GM12864 (cell line): ENCODE data around the gene AEBP2.

Source experiments
- DNase-seq: peaks from one replicate; pipeline ENCODE4 v3.0.0-alpha.2; 2011; ENCODE audit warnings: low read depth
- H3K4me3 ChIP-seq: 2 replicates; pipeline ENCODE4 v1.5.1; 2011; ENCODE audit warnings: mild to moderate bottlenecking, low read depth, low read length, control low read depth
- TF ChIP-seq, protein P1 (sequence below): IDR thresholded peaks from 2 replicates; pipeline ENCODE4 v1.5.1; 2011; ENCODE audit warnings: low read depth, mild to moderate bottlenecking, moderate library complexity, low read length, control low read depth, inconsistent platforms; ENCODE audit errors: missing control alignments

AEBP2 gene

DNA sequence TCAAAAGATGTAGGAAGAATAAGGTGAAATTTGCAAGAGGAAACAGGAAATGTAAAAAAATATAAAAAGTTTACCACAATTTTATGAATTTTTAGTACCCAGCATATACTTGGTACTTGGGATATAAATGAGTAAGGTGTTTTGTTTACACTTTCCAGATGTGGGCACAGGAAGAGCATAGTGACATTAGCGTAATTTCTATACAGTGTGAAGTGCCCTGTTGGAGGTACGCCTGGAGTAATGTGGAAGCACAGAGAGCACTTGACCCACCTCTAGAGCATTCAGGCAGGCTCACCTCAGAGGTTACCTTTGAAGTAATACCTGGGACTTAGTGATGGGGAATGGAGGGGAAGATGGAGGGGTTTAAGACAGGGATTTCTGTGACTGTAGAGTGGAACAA, 89.5 kb downstream of the AEBP2 start:
- H3K4me3 ChIP-seq, result no peak overlapping the region
- TF ChIP-seq, protein P1, sequence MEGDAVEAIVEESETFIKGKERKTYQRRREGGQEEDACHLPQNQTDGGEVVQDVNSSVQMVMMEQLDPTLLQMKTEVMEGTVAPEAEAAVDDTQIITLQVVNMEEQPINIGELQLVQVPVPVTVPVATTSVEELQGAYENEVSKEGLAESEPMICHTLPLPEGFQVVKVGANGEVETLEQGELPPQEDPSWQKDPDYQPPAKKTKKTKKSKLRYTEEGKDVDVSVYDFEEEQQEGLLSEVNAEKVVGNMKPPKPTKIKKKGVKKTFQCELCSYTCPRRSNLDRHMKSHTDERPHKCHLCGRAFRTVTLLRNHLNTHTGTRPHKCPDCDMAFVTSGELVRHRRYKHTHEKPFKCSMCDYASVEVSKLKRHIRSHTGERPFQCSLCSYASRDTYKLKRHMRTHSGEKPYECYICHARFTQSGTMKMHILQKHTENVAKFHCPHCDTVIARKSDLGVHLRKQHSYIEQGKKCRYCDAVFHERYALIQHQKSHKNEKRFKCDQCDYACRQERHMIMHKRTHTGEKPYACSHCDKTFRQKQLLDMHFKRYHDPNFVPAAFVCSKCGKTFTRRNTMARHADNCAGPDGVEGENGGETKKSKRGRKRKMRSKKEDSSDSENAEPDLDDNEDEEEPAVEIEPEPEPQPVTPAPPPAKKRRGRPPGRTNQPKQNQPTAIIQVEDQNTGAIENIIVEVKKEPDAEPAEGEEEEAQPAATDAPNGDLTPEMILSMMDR, result no peak
- DNase-seq, result no peak

DNA sequence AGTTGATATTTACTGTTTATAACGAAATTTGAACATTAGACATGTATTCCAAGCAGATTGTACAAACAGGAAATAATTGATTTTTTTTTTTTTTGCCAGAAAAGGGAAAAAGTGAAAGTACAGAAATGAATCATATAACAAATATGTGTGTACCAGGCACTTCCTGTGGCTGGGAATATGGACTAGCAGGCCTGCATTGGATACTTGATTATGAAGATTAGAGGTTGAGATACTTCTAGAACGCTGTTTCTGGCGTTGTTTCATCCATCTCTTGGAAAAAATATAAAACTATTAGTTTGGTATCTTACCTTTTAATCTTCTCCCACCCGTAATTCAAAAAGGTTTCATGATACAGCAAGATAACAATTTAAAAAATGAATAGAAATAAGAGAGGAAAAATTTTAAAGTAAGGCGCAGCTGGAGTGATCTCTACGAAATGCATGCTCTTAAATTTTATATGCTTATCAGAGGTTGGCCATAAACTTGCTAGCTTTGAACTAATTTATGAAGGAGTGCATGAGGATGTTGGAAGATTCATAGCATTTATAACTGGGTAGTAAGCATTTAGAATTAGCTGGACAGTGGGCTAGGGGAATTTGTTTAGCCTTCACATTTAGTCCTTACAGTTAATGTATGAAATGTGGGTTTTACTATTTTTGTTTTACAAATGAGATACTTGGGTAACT, 90.8 kb downstream of the AEBP2 start:
- H3K4me3 ChIP-seq, result no peak overlapping the region
- DNase-seq, result no peak
- TF ChIP-seq, protein P1, result no peak

DNA sequence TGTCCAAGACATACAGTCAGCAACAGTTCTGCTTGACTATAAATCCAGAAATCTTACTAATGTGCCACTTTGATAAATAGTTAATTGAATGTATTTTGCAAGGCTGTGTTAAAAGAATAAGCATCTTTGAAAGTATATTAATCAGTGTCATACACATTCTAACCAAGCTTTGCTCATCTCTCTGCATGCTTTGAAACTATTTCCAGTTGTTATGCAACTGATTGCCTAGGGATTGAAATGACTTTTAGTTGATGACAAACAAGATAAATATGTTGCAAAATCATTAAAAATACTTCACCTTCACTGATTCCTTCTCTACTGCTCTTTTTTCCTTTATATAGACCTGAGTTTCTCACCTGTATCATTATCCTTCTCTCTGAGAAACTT, 91.3 kb downstream of the AEBP2 start:
- TF ChIP-seq, protein P1, result no peak
- no peak for DNase-seq
- H3K4me3 ChIP-seq, result no peak overlapping the region

DNA sequence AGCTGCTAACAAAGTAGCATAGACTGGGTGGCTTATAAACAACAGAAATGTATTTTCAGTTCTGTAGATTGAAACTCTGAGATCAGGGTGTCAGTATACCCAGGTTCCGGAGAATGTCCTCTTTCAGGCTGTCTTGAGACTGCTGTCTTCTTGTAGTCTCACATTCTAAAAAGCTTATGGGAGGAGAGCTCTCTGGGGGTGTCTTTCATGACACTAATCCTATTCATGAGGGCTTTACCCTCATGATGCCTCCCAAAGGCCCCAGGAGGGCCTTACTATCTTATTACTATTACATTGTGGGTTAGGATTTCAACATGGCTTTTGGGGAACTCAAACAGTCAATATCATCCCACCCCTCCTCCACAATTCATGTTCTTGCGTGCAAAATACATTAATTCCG, 94.3 kb downstream of the AEBP2 start:
- TF ChIP-seq, protein P1, result no peak
- no peak overlapping the region for H3K4me3 ChIP-seq
- DNase-seq, result no peak

DNA sequence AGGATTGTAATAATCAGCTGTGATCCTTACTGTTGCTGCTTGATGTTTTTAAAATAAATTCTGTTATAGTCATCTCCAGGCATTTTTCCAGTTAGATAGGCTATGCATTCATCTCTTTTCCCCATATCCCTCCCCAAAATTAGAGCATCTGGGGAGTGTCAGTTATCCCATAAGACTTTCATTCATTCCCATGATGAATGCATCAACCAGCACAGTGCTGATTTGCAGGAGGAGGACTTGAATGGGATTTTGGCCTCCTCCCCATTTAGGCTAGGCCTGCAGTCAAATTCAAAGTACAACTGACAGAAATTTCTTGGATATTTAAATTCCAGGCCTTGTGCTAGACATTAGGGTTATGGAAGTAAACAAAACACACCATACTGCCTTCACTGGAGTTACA, 99.8 kb downstream of the AEBP2 start:
- H3K4me3 ChIP-seq, result no peak overlapping the region
- DNase-seq, result no peak
- TF ChIP-seq, protein P1, result no peak

DNA sequence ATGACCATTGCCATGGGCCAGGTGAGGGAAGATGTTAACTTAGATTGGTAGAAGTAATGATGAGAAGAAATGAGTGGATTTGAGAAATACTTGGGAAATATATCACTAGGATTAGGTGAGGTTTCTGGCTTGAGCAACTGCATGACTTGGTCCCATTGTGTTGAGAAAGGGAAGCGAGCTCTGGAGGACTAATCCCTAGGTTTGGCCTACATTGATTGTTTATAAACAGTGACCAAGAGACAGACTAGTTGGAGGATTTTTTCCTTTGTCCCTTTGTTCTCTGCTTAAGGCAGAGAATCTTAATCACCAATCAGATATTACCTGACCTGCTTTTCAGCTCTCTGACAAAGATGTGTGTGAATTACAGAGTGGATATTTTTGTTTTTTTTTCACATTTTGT, 100.5 kb downstream of the AEBP2 start:
- TF ChIP-seq, protein P1, result no peak
- no peak overlapping the region for H3K4me3 ChIP-seq
- no peak for DNase-seq

DNA sequence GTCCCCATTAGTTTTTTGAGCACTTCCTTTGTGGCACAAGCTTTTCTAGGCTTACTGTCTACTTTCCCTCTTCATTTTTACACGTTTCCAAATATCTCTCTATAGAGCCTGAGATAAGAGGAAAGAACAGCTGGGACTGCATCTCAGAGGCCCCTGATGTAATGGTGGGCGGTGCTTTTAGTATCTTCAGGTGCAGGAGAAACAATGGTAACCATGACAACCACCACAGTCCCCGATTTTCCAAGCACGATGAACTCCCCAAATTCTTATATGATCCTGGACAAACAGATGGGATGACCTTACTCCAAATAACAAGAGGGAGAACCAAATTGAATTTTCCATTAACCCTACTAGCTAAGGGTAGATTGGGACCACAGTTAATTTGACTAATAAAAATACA, 103.3 kb downstream of the AEBP2 start:
- no peak overlapping the region for H3K4me3 ChIP-seq
- no peak for DNase-seq
- TF ChIP-seq, protein P1, result no peak
